Superior temporal gyrus (tissue), 1 donor: Measurements from ENCODE around the gene CLIP1.

Experiments
- DNase-seq: peaks from one replicate; pipeline ENCODE4 v3.0.0-alpha.2; 2016; ENCODE audit errors: extremely low spot score

Gene CLIP1

DNA sequence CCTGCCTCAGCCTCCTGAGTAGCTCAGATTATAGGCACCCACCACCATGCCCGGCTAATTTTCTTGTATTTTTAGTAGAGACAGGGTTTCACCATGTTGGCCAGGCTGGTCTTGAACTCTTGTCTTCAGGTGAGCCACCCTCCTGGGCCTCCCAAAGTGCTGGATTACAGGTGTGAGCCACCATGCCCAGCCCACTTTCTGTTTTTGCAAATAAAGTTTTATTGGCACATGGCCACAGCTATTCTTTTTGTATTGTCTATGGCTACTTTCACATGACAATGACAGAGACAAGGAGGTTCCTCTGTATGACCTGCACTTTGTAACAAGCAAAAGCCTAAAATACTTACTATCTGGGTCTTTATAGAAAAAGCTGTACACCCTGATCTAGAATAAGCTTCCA is 176.9 kb downstream of the CLIP1 start:
- DNase-seq: no peak

GRCh38 chr12:122244565-122245371 is 177.7 kb downstream of the CLIP1 start:
- DNase-seq: no peak

GRCh38 chr12:122243965-122244364 is 178.5 kb downstream of the CLIP1 start:
- DNase-seq: no peak

GRCh38 chr12:122238861-122239260 is 183.6 kb downstream of the CLIP1 start:
- DNase-seq: no peak

GRCh38 chr12:122235741-122236140 is 186.7 kb downstream of the CLIP1 start:
- DNase-seq: no peak

DNA sequence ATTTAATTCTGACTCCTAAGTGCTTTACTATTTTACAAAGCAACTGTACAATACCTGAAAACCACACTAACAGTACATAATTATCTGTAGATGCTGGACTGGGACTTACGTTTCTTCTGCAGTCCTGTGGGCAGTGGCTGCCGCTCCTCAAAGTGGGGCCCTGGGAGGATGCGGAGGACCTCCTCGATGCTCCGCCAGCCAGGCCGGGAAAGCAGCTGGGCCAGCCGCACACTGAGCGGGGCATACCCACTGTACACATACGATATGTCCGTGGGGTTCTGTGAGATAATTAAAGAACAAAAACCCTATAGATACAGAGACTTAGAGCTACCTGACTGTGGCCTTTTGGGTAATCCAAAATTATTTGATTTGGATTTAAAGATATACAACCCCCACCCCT is 189.8 kb downstream of the CLIP1 start:
- no peak for DNase-seq

DNA sequence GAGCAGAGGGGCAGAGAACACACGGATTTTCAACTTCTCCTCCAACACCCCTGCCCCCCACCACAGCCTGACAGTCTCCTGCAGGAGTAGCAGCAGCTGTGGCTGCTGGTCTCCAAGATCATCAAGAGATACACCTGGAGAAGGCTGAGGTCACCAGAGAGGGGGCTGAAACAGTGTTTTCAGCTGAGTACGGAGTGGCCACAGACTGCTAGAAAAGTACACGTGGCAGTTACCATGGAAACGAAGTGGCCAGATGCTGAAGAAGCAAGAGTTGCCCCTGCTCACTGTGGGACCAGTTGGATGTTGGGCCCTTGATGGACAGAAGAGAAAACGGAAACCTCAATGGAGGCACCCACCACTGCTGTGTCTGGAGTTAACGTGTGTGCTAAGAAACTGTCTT is 191.7 kb downstream of the CLIP1 start:
- DNase-seq: no peak

DNA sequence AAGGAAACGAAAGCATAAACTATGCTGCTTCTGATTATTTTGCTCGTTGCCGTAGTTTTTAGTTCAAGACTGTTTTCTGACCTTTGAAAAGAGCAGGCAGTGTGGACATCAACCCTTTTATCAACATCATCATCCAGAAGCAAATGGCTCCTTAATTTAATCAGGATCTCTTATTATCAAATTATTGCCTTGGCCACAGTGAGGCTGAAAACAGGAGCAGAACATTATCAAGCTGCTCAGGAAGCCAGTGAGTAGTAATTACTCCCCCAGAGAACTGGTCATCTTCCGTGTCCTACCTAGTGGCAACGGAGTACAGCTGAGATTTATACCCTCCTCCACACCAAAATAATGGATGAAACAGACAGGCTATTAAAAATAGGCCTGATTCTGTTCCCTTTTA is 194.4 kb downstream of the CLIP1 start:
- no peak for DNase-seq

GRCh38 chr12:122227341-122227740 is 195.1 kb downstream of the CLIP1 start:
- DNase-seq: no peak

GRCh38 chr12:122226366-122227125 is 195.9 kb downstream of the CLIP1 start:
- DNase-seq: no peak

- DNase-seq: peak; percentile 99
Observed at GRCh38 chr12:122225683-122226365, 196.6 kb downstream of the CLIP1 start, which contains the start of gene DIABLO. TSS of gene DIABLO (minus strand) at chr12:122226052. CDS start at chr12:122226014, 38 bp downstream.
